H9 (cell line): Measurements from ENCODE around the gene C1QTNF9. TPM values are rescaled to one million over a fixed set of nuclear protein-coding genes. Genes with fewer than 3 reads are reported as not detected.

Experiments
- DNase-seq: peaks from one replicate; pipeline ENCODE4 v3.0.0-alpha.2; 2017
- H2AFZ ChIP-seq: one replicate; pipeline ENCODE4 v1.6.1; 2013; ENCODE audit warnings: mild to moderate bottlenecking, low read length, control low read depth, moderate library complexity
- H2AK5ac ChIP-seq: 2 replicates; pipeline ENCODE4 v1.6.1; 2013; ENCODE audit warnings: low read length, control low read depth, mixed read lengths; ENCODE audit not compliant: insufficient read length
- H2BK120ac ChIP-seq: one replicate; pipeline ENCODE4 v1.6.1; 2013; ENCODE audit warnings: low read depth, mild to moderate bottlenecking, low read length, control low read depth, inconsistent platforms; ENCODE audit not compliant: poor library complexity, severe bottlenecking
- H2BK12ac ChIP-seq: 2 replicates; pipeline ENCODE4 v1.6.1; 2013; ENCODE audit warnings: low read length, control low read depth, mixed read lengths, low read depth; ENCODE audit not compliant: insufficient read length
- H2BK15ac ChIP-seq: 2 replicates; pipeline ENCODE4 v1.6.1; 2013; ENCODE audit warnings: low read depth, low read length, control low read depth
- H2BK20ac ChIP-seq: one replicate; pipeline ENCODE4 v1.6.1; 2013; ENCODE audit warnings: low read depth, mild to moderate bottlenecking, low read length, control low read depth, inconsistent platforms; ENCODE audit not compliant: poor library complexity, severe bottlenecking
- H2BK5ac ChIP-seq: 2 replicates; pipeline ENCODE4 v1.6.1; 2013; ENCODE audit warnings: low read length, control low read depth, mixed read lengths; ENCODE audit not compliant: insufficient read length
- H3K14ac ChIP-seq: 2 replicates; pipeline ENCODE4 v1.6.1; 2013; ENCODE audit warnings: low read length, control low read depth; ENCODE audit not compliant: insufficient read depth
- H3K18ac ChIP-seq: 2 replicates; pipeline ENCODE4 v1.6.1; 2013; ENCODE audit warnings: low read depth, mild to moderate bottlenecking, mixed read lengths, low read length, control low read depth; ENCODE audit not compliant: insufficient read length
- H3K23ac ChIP-seq: 2 replicates; pipeline ENCODE4 v1.6.1; 2013; ENCODE audit warnings: low read length, control low read depth, mixed read lengths, low read depth; ENCODE audit not compliant: insufficient read length
- H3K23me2 ChIP-seq: 2 replicates; pipeline ENCODE4 v1.6.1; 2013; ENCODE audit warnings: low read depth, mild to moderate bottlenecking, mixed read lengths, low read length, control low read depth; ENCODE audit not compliant: insufficient read length, poor library complexity, severe bottlenecking
- H3K27ac ChIP-seq: 2 replicates; pipeline ENCODE4 v1.5.1; 2013; ENCODE audit warnings: low read length, control low read depth, mixed read lengths, low read depth; ENCODE audit not compliant: insufficient read length
- H3K27me3 ChIP-seq: 2 replicates; pipeline ENCODE4 v1.6.1; 2013; ENCODE audit warnings: low read length, control low read depth, inconsistent platforms; ENCODE audit not compliant: insufficient read depth
- H3K4ac ChIP-seq: 2 replicates; pipeline ENCODE4 v1.6.1; 2013; ENCODE audit warnings: low read depth, mild to moderate bottlenecking, control low read depth, inconsistent platforms, low read length, moderate library complexity
- H3K4me1 ChIP-seq: 2 replicates; pipeline ENCODE4 v1.6.1; 2013; ENCODE audit warnings: low read length, control low read depth, inconsistent platforms; ENCODE audit not compliant: insufficient read depth
- H3K4me2 ChIP-seq: 2 replicates; pipeline ENCODE4 v1.6.1; 2013; ENCODE audit warnings: low read length, control low read depth, mixed read lengths; ENCODE audit not compliant: insufficient read length, insufficient read depth
- H3K56ac ChIP-seq: 2 replicates; pipeline ENCODE4 v1.6.1; 2013; ENCODE audit warnings: low read depth, mild to moderate bottlenecking, mixed read lengths, low read length, control low read depth; ENCODE audit not compliant: insufficient read length
- H3K79me1 ChIP-seq: 2 replicates; pipeline ENCODE4 v1.6.1; 2013; ENCODE audit warnings: low read depth, mild to moderate bottlenecking, moderate library complexity, low read length, control low read depth, inconsistent platforms; ENCODE audit not compliant: insufficient read depth, poor library complexity, severe bottlenecking
- H3K79me2 ChIP-seq: 2 replicates; pipeline ENCODE4 v1.6.1; 2013; ENCODE audit warnings: low read length, control low read depth, inconsistent platforms; ENCODE audit not compliant: insufficient read depth
- H3K9ac ChIP-seq: 2 replicates; pipeline ENCODE4 v1.6.1; 2013; ENCODE audit warnings: low read length, control low read depth, mixed read lengths; ENCODE audit not compliant: insufficient read length; ENCODE audit errors: extremely low read depth
- H3K9me3 ChIP-seq: one replicate; pipeline ENCODE4 v1.6.1; 2013; ENCODE audit warnings: low read depth, low read length, inconsistent platforms; ENCODE audit not compliant: control insufficient read depth
- H3T11ph ChIP-seq: one replicate; pipeline ENCODE4 v1.6.1; 2013; ENCODE audit warnings: mild to moderate bottlenecking, low read length, control low read depth, inconsistent platforms
- H4K20me1 ChIP-seq: one replicate; pipeline ENCODE4 v1.6.1; 2013; ENCODE audit not compliant: control insufficient read depth, insufficient read length, insufficient read depth
- H4K5ac ChIP-seq: 2 replicates; pipeline ENCODE4 v1.6.1; 2013; ENCODE audit warnings: low read depth, mild to moderate bottlenecking, mixed read lengths, low read length, control low read depth; ENCODE audit not compliant: insufficient read length
- H4K8ac ChIP-seq: replicated peaks from 2 replicates; pipeline ENCODE4 v1.6.1; 2013; ENCODE audit warnings: low read length, control low read depth, mixed read lengths, low read depth; ENCODE audit not compliant: insufficient read length
- H4K91ac ChIP-seq: 2 replicates; pipeline ENCODE4 v1.6.1; 2013; ENCODE audit warnings: low read depth, mild to moderate bottlenecking, moderate library complexity, mixed read lengths, low read length, control low read depth; ENCODE audit not compliant: insufficient read length
- H3K27ac Mint-ChIP-seq, 3 experiments: 2 replicates in 2 of 3; 3 replicates in 1 of 3; pipeline ENCODE4 v1.8.0; 2020 to 2021; ENCODE audit warnings: mixed read lengths in 3 of 3, mild to moderate bottlenecking in 1 of 3, moderate library complexity in 1 of 3
- H3K27me3 Mint-ChIP-seq: 2 replicates; pipeline ENCODE4 v1.8.0; 2021; ENCODE audit warnings: low read depth, mild to moderate bottlenecking, moderate library complexity, mixed read lengths
- H3K36me3 Mint-ChIP-seq, 3 experiments: 2 replicates in 2 of 3; 3 replicates in 1 of 3; pipeline ENCODE4 v1.8.0; 2020 to 2021; ENCODE audit warnings: low read depth in 3 of 3, mixed read lengths in 3 of 3; ENCODE audit not compliant: insufficient read depth in 1 of 3
- H3K4me1 Mint-ChIP-seq, 2 experiments: 2 replicates each; pipeline ENCODE4 v1.8.0; 2020; ENCODE audit warnings: mixed read lengths in 2 of 2
- H3K4me3 Mint-ChIP-seq, 2 experiments: 2 replicates in 1 of 2; 3 replicates in 1 of 2; pipeline ENCODE4 v1.8.0; 2020 to 2021; ENCODE audit warnings: mild to moderate bottlenecking in 2 of 2, mixed read lengths in 2 of 2, moderate library complexity in 1 of 2
- H3K9me3 Mint-ChIP-seq, 2 experiments: 2 replicates in 1 of 2; 3 replicates in 1 of 2; pipeline ENCODE4 v1.8.0; 2020; ENCODE audit warnings: mild to moderate bottlenecking in 2 of 2, mixed read lengths in 2 of 2, moderate library complexity in 1 of 2
- CTCF ChIP-seq: fragments of 200-600 bp; sonication (generic); conservative IDR thresholded peaks from 3 replicates; pipeline ENCODE4 v1.8.0; 2021; ENCODE audit warnings: antibody characterized with exemption, mild to moderate bottlenecking
- WGBS: extraction: QIAGEN DNeasy Blood & Tissue Kit; methylation state at CpG from one replicate; pipeline ENCODE4 v1.1.7; 2013; ENCODE audit warnings: missing lambda C conversion rate, low lambda C conversion rate, mixed read lengths; ENCODE audit not compliant: insufficient read length; ENCODE audit errors: extremely low coverage; 5-methylcytosine and 5-hydroxymethylcytosine counted together
- total RNA-seq: library from RNA; stranded (reverse); gene quantifications from 2 replicates; pipeline ENCODE4 v1.2.1, GENCODE V29; 2021

C1QTNF9 gene
- total RNA-seq, 1 experiment from 2014 or later: not detected

- no CpG with 5 or more reads among the region's 4 CpGs for WGBS
- no peaks in the 10 kb centered on the region for H4K20me1 ChIP-seq
Observed at GRCh38 chr13:24263632-24264031, 45.7 kb upstream of the C1QTNF9 start.

More at GRCh38 chr13:24263632-24264031, 45.7 kb upstream of the C1QTNF9 start:
- no peak overlapping the region for H4K91ac ChIP-seq
- H3K23me2 ChIP-seq: no peaks in the 10 kb centered on the region
- no peaks in the 10 kb centered on the region for H3K27me3 ChIP-seq
- H3K4me1 ChIP-seq: no peaks in the 10 kb centered on the region
- H4K8ac ChIP-seq: no peak overlapping the region
- no peak for DNase-seq
- Mint-ChIP-seq H3K27ac (no peak overlapping the region), H3K4me1 (no peaks in the 10 kb centered on the region), H3K9me3 (no peaks in the 10 kb centered on the region), H3K4me3 (no peak overlapping the region), H3K36me3 (peaks cover 0 to 2% (median 0%) of the 10 kb centered on the region in 3 experiments; a peak in 2 of 7 replicates), H3K27me3 (no peaks in the 10 kb centered on the region; the same call in 1 of the 2 replicates)
- H2BK120ac ChIP-seq: no peak overlapping the region
- H2AK5ac ChIP-seq: no peak overlapping the region
- no peak overlapping the region for H3K18ac ChIP-seq
- no peaks in the 10 kb centered on the region for H3K79me2 ChIP-seq
- no peak overlapping the region for H3K9ac ChIP-seq
- H2AFZ ChIP-seq: no peak overlapping the region
- no peak overlapping the region for H3K23ac ChIP-seq
- H2BK15ac ChIP-seq: no peak overlapping the region
- H3T11ph ChIP-seq: no peak overlapping the region
- TF ChIP-seq CTCF: no peak
- no peak overlapping the region for H4K5ac ChIP-seq
- no peak overlapping the region for H2BK12ac ChIP-seq
- H3K4ac ChIP-seq: no peak overlapping the region
- no peak overlapping the region for H3K56ac ChIP-seq
- no peak overlapping the region for H3K27ac ChIP-seq
- H2BK5ac ChIP-seq: no peak overlapping the region
- H3K79me1 ChIP-seq: no peaks in the 10 kb centered on the region
- H3K14ac ChIP-seq: no peak overlapping the region
- H3K9me3 ChIP-seq: no peaks in the 10 kb centered on the region
- H3K4me2 ChIP-seq: no peak overlapping the region
- H2BK20ac ChIP-seq: no peak overlapping the region
